Vagina (tissue), 2 donors: Measurements from ENCODE around the gene VGLL2.

ENCODE experiments used
- CTCF ChIP-seq, 3 experiments: fragments of 450-650 bp in 2 of 3; fragments of 200-600 bp in 1 of 3; sonication (generic) in 1 of 3; IDR thresholded peaks; one replicate each; pipeline ENCODE4 v1.5.1; 2017 to 2019; ENCODE audit warnings: antibody characterized with exemption in 3 of 3, mild to moderate bottlenecking in 2 of 3, moderate library complexity in 2 of 3
- POLR2A ChIP-seq, 2 donors: fragments of 450-650 bp; IDR thresholded peaks; one replicate each; pipeline ENCODE4 v1.6.1; 2017; ENCODE audit warnings: antibody characterized with exemption in 2 of 2, mild to moderate bottlenecking in 2 of 2, moderate library complexity in 2 of 2

- TF ChIP-seq POLR2A (IDR thresholded peaks at IDR 0.05) (no peak), CTCF (IDR thresholded peaks at IDR 0.05) (no peak)
Measured at GRCh38 chr6:117309069-117309468, 43.7 kb downstream of the VGLL2 start.
